NCI-H1930 (cell line): ENCODE data around the gene SCTR.
A peak's percentile ranks its signal among the peaks of the same experiment; 100 is the strongest.

Source experiments
- DNase-seq, 2 experiments: peaks; one replicate each; lab custom pipeline; 2025; lab: John Stamatoyannopoulos, UW

SCTR gene

GRCh38 chr2:119523383-119523951 lies 816 bp downstream of the SCTR start:
- no peak for DNase-seq

GRCh38 chr2:119522671-119523070 lies 1.6 kb downstream of the SCTR start:
- DNase-seq = no peak

GRCh38 chr2:119521433-119522050 lies 2.7 kb downstream of the SCTR start:
- DNase-seq = no peak

- no peak for DNase-seq
Observed at GRCh38 chr2:119520696-119521432, 3.4 kb downstream of the SCTR start.

GRCh38 chr2:119519057-119519408 lies 5.2 kb downstream of the SCTR start:
- no peak for DNase-seq

GRCh38 chr2:119518401-119519056 lies 5.8 kb downstream of the SCTR start:
- DNase-seq = no peak

- DNase-seq = peak in 1 of 2 experiments; percentile 23
Observed at GRCh38 chr2:119517433-119517832, 6.8 kb downstream of the SCTR start.

- DNase-seq = no peak
Observed at GRCh38 chr2:119516121-119516520, 8.2 kb downstream of the SCTR start.

- DNase-seq = no peak
Observed at GRCh38 chr2:119513832-119514231, 10.5 kb downstream of the SCTR start.

GRCh38 chr2:119512946-119513345 lies 11.3 kb downstream of the SCTR start:
- DNase-seq = no peak

GRCh38 chr2:119511989-119512388 lies 12.3 kb downstream of the SCTR start:
- no peak for DNase-seq

- no peak for DNase-seq
Observed at GRCh38 chr2:119508756-119509155, 15.5 kb downstream of the SCTR start.

- no peak for DNase-seq
Observed at GRCh38 chr2:119496682-119497081, 27.6 kb downstream of the SCTR start.

GRCh38 chr2:119495948-119496347 lies 28.3 kb downstream of the SCTR start:
- no peak for DNase-seq

GRCh38 chr2:119494163-119494790 lies 30.0 kb downstream of the SCTR start:
- DNase-seq = no peak

- DNase-seq = no peak
Observed at GRCh38 chr2:119491776-119492525, 32.3 kb downstream of the SCTR start.

- DNase-seq = no peak
Observed at GRCh38 chr2:119490653-119491195, 33.6 kb downstream of the SCTR start.

- no peak for DNase-seq
Observed at GRCh38 chr2:119490106-119490505, 34.2 kb downstream of the SCTR start.

- no peak for DNase-seq
Observed at GRCh38 chr2:119489232-119489952, 34.9 kb downstream of the SCTR start.

GRCh38 chr2:119488245-119489214 lies 35.8 kb downstream of the SCTR start:
- no peak for DNase-seq
